ENCODE data around the gene SLC36A3.

DNA sequence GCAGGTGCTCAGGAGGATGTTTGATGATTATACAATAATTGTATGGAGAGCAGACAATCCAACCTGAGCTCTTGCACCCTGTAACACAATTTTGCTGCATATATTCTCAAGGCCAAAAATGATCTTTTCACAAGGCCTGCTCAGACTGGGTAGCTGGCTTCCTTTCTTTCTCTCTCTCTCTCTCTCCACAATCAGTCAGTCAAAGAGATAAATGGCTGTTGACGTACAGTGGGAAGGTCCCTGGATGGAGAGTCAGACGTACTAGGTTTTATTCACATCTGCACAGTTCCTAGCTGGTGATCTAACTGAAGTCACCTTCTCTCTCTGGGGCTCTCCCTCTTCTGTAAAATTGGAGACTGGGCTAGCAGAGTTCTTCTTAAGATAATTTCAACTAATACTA lies 24.0 kb upstream of the SLC36A3 start:
- TF ChIP-seq, protein P1, sequence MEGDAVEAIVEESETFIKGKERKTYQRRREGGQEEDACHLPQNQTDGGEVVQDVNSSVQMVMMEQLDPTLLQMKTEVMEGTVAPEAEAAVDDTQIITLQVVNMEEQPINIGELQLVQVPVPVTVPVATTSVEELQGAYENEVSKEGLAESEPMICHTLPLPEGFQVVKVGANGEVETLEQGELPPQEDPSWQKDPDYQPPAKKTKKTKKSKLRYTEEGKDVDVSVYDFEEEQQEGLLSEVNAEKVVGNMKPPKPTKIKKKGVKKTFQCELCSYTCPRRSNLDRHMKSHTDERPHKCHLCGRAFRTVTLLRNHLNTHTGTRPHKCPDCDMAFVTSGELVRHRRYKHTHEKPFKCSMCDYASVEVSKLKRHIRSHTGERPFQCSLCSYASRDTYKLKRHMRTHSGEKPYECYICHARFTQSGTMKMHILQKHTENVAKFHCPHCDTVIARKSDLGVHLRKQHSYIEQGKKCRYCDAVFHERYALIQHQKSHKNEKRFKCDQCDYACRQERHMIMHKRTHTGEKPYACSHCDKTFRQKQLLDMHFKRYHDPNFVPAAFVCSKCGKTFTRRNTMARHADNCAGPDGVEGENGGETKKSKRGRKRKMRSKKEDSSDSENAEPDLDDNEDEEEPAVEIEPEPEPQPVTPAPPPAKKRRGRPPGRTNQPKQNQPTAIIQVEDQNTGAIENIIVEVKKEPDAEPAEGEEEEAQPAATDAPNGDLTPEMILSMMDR (IDR thresholded peaks at IDR 0.05; ENCODE audit: low read length), result no peak
- TF ChIP-seq EZH2 (IDR thresholded peaks at IDR 0.05; ENCODE audit: borderline replicate concordance, low read length), result no peak
